ENCODE data around the gene BAIAP2L1.

BAIAP2L1 gene

DNA sequence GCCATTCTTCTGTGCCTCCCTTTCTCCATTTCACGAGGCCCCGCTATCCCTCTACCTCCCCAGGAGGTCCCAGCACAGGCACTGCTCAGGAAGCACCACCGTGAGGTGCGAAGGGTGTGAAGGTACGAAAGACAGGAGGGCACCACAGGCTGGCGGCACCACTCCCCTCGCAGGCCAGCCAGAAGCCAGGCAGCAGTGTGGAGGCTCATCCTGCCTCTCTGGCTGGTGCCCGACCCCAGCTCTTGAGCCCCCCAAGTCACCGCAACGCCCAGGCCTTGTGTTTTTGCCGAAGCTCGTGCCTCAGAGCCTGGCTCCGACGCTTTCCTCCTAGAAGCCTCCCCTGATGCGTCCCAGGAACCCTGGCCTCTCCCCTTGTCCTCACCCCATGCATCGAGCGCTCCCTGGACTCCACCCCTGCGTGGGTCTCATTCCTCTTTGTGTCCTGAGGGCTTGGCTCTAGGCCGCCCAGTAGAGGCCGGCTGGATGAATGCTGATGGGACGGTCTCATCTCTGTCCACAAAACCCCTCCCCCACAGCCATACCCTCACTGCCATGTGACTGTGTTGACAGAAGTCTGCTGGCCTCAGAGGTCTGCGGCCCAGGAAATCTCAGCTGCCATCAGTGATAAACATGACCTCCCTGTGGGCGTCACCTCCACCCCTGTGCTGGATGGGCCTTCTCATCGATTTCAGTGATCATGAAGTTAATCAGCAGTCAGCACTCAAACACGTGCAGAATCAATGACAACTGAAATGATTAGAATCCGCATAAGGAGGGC, 100.1 kb downstream of the BAIAP2L1 start:
- H3K4me3 ChIP-seq (ENCODE audit: low read length) = no peak overlapping the region
- no peaks in the 10 kb centered on the region for H3K27me3 ChIP-seq (ENCODE audit: insufficient read depth, low read length)
- peaks cover 2% of the 10 kb centered on the region for H3K4me1 ChIP-seq (ENCODE audit: insufficient read depth, low read length)
- H3K9me3 ChIP-seq (ENCODE audit: low read length) = no peaks in the 10 kb centered on the region
- no peak overlapping the region for H2AFZ ChIP-seq (ENCODE audit: low read depth, low read length)
- no peaks in the 10 kb centered on the region for H3K36me3 ChIP-seq (ENCODE audit: insufficient read depth, low read length)

- H3K9me3 ChIP-seq (ENCODE audit: low read length) = no peaks in the 10 kb centered on the region
- H3K4me1 ChIP-seq (ENCODE audit: insufficient read depth, low read length) = no peaks in the 10 kb centered on the region
- H3K4me3 ChIP-seq (ENCODE audit: low read length) = no peak overlapping the region
- H3K27me3 ChIP-seq (ENCODE audit: insufficient read depth, low read length) = no peaks in the 10 kb centered on the region
- peaks cover 5% of the 10 kb centered on the region for H3K36me3 ChIP-seq (ENCODE audit: insufficient read depth, low read length)
- H2AFZ ChIP-seq (ENCODE audit: low read depth, low read length) = no peak overlapping the region
Measured at GRCh38 chr7:98297626-98298286, 103.1 kb downstream of the BAIAP2L1 start.

DNA sequence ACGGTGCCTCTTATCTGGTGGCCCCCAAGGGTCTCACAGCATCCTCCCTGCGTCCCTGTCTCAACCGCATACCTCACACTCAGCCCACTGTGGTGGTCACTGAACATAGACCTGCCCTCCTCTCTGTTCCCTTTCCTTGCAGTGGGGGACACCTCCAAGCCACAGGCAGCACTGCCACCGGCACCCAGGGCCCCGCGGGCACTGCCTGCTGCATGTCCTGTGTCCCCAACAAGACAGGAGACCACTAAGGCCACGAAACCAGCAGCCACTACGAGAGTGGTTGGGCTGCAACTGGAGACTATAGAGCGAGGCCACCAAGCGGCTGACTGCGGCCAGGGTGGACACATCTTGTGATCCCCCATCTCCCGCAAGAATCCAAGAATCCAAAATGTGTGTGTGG, 104.1 kb downstream of the BAIAP2L1 start:
- Histone ChIP-seq H3K36me3 (ENCODE audit: insufficient read depth, low read length) (peaks cover 14% of the 10 kb centered on the region), H3K9me3 (ENCODE audit: low read length) (no peaks in the 10 kb centered on the region), H3K4me1 (ENCODE audit: insufficient read depth, low read length) (no peaks in the 10 kb centered on the region), H3K27me3 (ENCODE audit: insufficient read depth, low read length) (no peaks in the 10 kb centered on the region), H2AFZ (ENCODE audit: low read depth, low read length) (no peak overlapping the region), H3K4me3 (ENCODE audit: low read length) (no peak overlapping the region)

DNA sequence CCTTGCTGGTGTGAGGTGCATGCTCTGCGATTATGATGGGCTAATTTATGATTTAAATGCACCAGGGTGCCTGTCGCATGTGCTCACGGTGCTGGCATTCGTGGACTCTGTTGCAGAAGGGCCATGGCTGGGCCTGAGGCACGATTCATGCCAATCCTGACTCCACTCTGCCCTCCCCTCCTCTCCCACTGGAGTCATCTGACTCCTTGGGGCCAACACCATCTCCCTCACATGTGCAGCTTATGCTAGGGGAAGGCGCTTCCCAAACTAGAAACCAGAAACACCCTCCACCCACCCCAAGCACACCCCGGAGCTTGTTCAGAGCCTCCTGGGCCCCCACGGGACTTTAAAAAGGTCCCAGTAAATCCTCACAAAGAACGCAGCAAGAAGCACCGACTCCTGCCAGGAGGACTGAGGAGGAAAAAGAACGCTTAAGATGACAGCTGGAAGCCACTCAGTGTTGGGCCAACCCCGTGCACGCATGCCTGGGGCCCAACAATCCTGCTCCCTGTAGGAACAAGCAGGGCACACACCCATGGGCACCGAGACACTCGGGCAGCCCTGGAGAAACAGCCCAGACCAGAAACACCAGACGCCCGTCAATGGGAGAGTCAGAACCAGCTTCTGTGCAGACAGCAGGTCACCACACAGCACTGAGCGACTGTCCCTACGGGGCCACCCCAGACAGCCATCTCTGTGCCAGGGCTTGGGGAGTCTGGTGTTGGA, 105.3 kb downstream of the BAIAP2L1 start:
- H3K9me3 ChIP-seq (ENCODE audit: low read length) = no peaks in the 10 kb centered on the region
- no peaks in the 10 kb centered on the region for H3K27me3 ChIP-seq (ENCODE audit: insufficient read depth, low read length)
- H3K4me3 ChIP-seq (ENCODE audit: low read length) = no peak overlapping the region
- peaks cover 20% of the 10 kb centered on the region for H3K36me3 ChIP-seq (ENCODE audit: insufficient read depth, low read length)
- no peaks in the 10 kb centered on the region for H3K4me1 ChIP-seq (ENCODE audit: insufficient read depth, low read length)
- H2AFZ ChIP-seq (ENCODE audit: low read depth, low read length) = no peak overlapping the region

DNA sequence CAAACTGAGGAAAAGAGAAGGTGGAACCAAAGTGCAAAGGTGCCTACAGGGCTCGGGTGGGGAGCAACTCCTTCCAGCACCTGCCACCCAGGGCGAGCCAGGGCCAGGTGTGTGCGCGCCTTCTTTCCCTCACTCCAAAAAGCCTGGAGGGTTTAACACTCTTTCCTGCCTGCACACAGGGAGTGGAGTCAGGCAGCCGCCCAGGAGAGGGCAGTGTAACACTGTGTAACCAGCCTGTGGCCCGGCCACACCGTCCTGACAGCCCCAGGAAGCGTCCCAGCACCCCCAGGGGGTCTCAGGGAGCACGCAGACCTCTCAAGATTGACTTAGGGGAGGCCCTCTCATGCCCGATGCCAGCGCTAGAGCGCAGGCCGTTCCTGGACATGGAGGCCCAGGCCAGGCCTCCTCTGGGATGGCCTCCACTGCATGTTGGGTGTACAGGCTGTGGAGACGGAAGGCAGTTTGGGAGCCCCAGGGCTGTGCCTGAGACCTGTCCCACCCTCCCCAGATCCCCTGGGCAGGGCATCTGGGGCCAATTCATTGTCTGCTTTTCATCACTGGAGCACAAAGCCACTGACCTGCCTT, 106.0 kb downstream of the BAIAP2L1 start:
- Histone ChIP-seq H3K36me3 (ENCODE audit: insufficient read depth, low read length) (peaks cover 20% of the 10 kb centered on the region), H3K4me1 (ENCODE audit: insufficient read depth, low read length) (no peaks in the 10 kb centered on the region), H3K27me3 (ENCODE audit: insufficient read depth, low read length) (no peaks in the 10 kb centered on the region), H3K4me3 (ENCODE audit: low read length) (no peak overlapping the region), H3K9me3 (ENCODE audit: low read length) (no peaks in the 10 kb centered on the region), H2AFZ (ENCODE audit: low read depth, low read length) (no peak overlapping the region)

DNA sequence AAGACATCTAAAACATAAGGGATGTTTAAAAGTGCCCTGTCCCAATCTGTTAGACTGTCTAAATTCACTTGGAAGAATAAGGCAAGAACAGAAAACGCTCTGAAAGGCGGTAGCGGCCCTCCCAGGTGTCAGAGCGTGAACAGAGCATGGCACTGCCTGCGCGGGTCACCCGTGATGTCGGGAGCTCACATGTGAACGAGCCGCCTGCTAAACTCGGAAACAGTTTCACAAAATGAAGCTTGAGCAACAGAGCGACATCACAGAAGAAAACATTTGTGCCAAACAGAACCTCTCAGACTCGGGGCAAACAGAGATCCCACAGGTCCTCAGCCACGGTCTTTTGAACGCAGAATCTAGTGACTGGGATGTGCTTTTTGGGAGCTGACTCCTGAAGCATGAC, 106.6 kb downstream of the BAIAP2L1 start:
- Histone ChIP-seq H3K27me3 (ENCODE audit: insufficient read depth, low read length) (no peaks in the 10 kb centered on the region), H2AFZ (ENCODE audit: low read depth, low read length) (no peak overlapping the region), H3K4me1 (ENCODE audit: insufficient read depth, low read length) (no peaks in the 10 kb centered on the region), H3K4me3 (ENCODE audit: low read length) (no peak overlapping the region), H3K9me3 (ENCODE audit: low read length) (no peaks in the 10 kb centered on the region), H3K36me3 (ENCODE audit: insufficient read depth, low read length) (peaks cover 20% of the 10 kb centered on the region)

DNA sequence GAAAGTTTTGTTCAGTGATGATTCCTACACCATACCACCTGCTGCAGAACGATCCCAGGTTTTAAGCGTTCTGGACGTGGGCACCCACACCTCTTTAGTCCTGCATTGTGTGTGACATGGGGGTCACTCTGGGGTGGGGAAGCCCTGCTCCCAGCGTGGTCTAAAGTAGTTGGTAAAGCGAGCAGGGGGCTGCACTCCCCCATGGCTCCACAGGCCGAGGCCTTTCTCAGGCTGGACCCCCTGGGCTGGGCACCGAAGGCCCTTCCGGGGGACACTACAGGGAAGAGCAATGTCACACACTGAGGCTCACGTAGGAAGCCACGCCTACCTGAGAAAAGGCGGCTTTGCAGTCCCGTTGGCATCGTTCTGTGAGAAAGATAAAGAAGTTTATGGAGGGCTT, 107.1 kb downstream of the BAIAP2L1 start:
- Histone ChIP-seq H3K36me3 (ENCODE audit: insufficient read depth, low read length) (peaks cover 20% of the 10 kb centered on the region), H2AFZ (ENCODE audit: low read depth, low read length) (no peak overlapping the region), H3K4me1 (ENCODE audit: insufficient read depth, low read length) (no peaks in the 10 kb centered on the region)

DNA sequence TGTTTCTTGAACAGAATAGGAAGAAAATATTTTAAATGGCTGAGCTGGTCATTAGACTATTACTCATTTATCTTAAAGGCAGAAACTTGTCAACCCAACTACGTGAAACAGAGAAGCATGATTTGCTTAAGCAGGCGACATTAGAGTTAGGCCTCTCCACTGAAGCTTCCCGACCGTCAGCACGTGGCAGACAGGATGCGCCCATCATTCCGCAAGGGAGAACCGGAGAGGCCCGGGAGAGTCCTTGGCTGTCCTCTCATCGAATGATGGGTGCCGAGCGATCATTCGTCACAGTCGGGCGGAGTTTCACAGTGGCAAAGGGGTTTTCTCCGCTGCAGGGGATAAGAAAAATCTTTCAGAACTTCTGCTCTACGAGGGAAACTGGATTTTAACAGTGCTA, 107.6 kb downstream of the BAIAP2L1 start:
- H3K36me3 ChIP-seq (ENCODE audit: insufficient read depth, low read length) = peaks cover 20% of the 10 kb centered on the region

More for the DNA sequence above, 107.1 kb downstream of the BAIAP2L1 start:
- Histone ChIP-seq H3K4me3 (ENCODE audit: low read length) (no peak overlapping the region), H3K27me3 (ENCODE audit: insufficient read depth, low read length) (no peaks in the 10 kb centered on the region), H3K9me3 (ENCODE audit: low read length) (no peaks in the 10 kb centered on the region)

GRCh38 chr7:98291717-98292116, 109.2 kb downstream of the BAIAP2L1 start:
- H3K27me3 ChIP-seq (ENCODE audit: insufficient read depth, low read length) = no peaks in the 10 kb centered on the region
- no peaks in the 10 kb centered on the region for H3K4me1 ChIP-seq (ENCODE audit: insufficient read depth, low read length)
- peaks cover 30% of the 10 kb centered on the region for H3K36me3 ChIP-seq (ENCODE audit: insufficient read depth, low read length)
- no peaks in the 10 kb centered on the region for H3K9me3 ChIP-seq (ENCODE audit: low read length)
- no peak overlapping the region for H2AFZ ChIP-seq (ENCODE audit: low read depth, low read length)
- no peak overlapping the region for H3K4me3 ChIP-seq (ENCODE audit: low read length)

More for the DNA sequence above, 107.6 kb downstream of the BAIAP2L1 start:
- Histone ChIP-seq H3K27me3 (ENCODE audit: insufficient read depth, low read length) (no peaks in the 10 kb centered on the region), H2AFZ (ENCODE audit: low read depth, low read length) (no peak overlapping the region), H3K4me3 (ENCODE audit: low read length) (no peak overlapping the region), H3K9me3 (ENCODE audit: low read length) (no peaks in the 10 kb centered on the region), H3K4me1 (ENCODE audit: insufficient read depth, low read length) (no peaks in the 10 kb centered on the region)

DNA sequence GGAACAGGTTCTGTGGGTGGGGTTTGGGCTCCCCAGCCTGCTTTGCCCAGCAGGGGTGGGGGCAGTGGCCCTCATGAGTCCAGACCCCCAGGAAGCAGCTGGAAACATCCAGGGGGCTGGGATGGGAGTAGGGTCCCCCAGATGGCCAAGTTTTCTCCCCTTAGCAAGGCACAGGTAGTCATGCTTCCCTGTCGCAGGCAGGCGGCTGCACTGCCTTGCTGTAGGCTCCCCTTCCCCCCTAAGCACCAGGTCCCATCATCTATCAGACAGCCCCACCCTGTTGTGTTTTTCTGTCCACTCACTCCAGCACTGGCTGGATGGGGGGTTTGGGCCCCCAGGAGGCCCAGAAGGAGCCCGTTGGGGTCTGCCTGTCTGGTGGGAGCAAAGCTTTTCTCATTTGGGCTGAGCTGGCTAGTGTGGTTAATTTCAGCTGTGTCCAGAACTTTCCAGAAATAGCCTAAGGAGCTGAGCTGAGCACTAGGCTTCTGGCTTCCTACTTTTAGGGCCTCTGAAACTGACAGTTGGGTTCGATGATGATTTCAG, 111.5 kb downstream of the BAIAP2L1 start:
- Histone ChIP-seq H3K36me3 (ENCODE audit: insufficient read depth, low read length) (peaks cover 34% of the 10 kb centered on the region), H3K4me1 (ENCODE audit: insufficient read depth, low read length) (peaks cover 10% of the 10 kb centered on the region), H3K4me3 (ENCODE audit: low read length) (no peak overlapping the region), H3K9me3 (ENCODE audit: low read length) (no peaks in the 10 kb centered on the region), H3K27me3 (ENCODE audit: insufficient read depth, low read length) (no peaks in the 10 kb centered on the region), H2AFZ (ENCODE audit: low read depth, low read length) (no peak overlapping the region)

GRCh38 chr7:98288064-98288823, 112.6 kb downstream of the BAIAP2L1 start:
- Histone ChIP-seq H3K27me3 (ENCODE audit: insufficient read depth, low read length) (no peaks in the 10 kb centered on the region), H3K36me3 (ENCODE audit: insufficient read depth, low read length) (peaks cover 38% of the 10 kb centered on the region)

GRCh38 chr7:98287486-98287959, 113.4 kb downstream of the BAIAP2L1 start:
- Histone ChIP-seq H3K9me3 (ENCODE audit: low read length) (no peaks in the 10 kb centered on the region), H3K4me1 (ENCODE audit: insufficient read depth, low read length) (peaks cover 29% of the 10 kb centered on the region), H3K4me3 (ENCODE audit: low read length) (no peak overlapping the region)

More at GRCh38 chr7:98288064-98288823, 112.6 kb downstream of the BAIAP2L1 start:
- H3K9me3 ChIP-seq (ENCODE audit: low read length) = no peaks in the 10 kb centered on the region
- no peak overlapping the region for H2AFZ ChIP-seq (ENCODE audit: low read depth, low read length)
- no peak overlapping the region for H3K4me3 ChIP-seq (ENCODE audit: low read length)
- peaks cover 22% of the 10 kb centered on the region for H3K4me1 ChIP-seq (ENCODE audit: insufficient read depth, low read length)

More at GRCh38 chr7:98287486-98287959, 113.4 kb downstream of the BAIAP2L1 start:
- Histone ChIP-seq H3K27me3 (ENCODE audit: insufficient read depth, low read length) (no peaks in the 10 kb centered on the region), H3K36me3 (ENCODE audit: insufficient read depth, low read length) (peaks cover 35% of the 10 kb centered on the region), H2AFZ (ENCODE audit: low read depth, low read length) (no peak overlapping the region)
